H9 (cell line): Measurements from ENCODE around the gene IGF2BP2. TPM values are rescaled to one million over a fixed set of nuclear protein-coding genes. Genes with fewer than 3 reads are reported as not detected.
A peak's percentile ranks its signal among the peaks of the same experiment; 100 is the strongest.

Experiments
- DNase-seq: peaks from one replicate; pipeline ENCODE4 v3.0.0-alpha.2; 2017
- H2AFZ ChIP-seq: one replicate; pipeline ENCODE4 v1.6.1; 2013; ENCODE audit warnings: mild to moderate bottlenecking, low read length, control low read depth, moderate library complexity
- H2AK5ac ChIP-seq: 2 replicates; pipeline ENCODE4 v1.6.1; 2013; ENCODE audit warnings: low read length, control low read depth, mixed read lengths; ENCODE audit not compliant: insufficient read length
- H2BK120ac ChIP-seq: one replicate; pipeline ENCODE4 v1.6.1; 2013; ENCODE audit warnings: low read depth, mild to moderate bottlenecking, low read length, control low read depth, inconsistent platforms; ENCODE audit not compliant: poor library complexity, severe bottlenecking
- H2BK12ac ChIP-seq: 2 replicates; pipeline ENCODE4 v1.6.1; 2013; ENCODE audit warnings: low read length, control low read depth, mixed read lengths, low read depth; ENCODE audit not compliant: insufficient read length
- H2BK15ac ChIP-seq: 2 replicates; pipeline ENCODE4 v1.6.1; 2013; ENCODE audit warnings: low read depth, low read length, control low read depth
- H2BK20ac ChIP-seq: one replicate; pipeline ENCODE4 v1.6.1; 2013; ENCODE audit warnings: low read depth, mild to moderate bottlenecking, low read length, control low read depth, inconsistent platforms; ENCODE audit not compliant: poor library complexity, severe bottlenecking
- H2BK5ac ChIP-seq: 2 replicates; pipeline ENCODE4 v1.6.1; 2013; ENCODE audit warnings: low read length, control low read depth, mixed read lengths; ENCODE audit not compliant: insufficient read length
- H3K14ac ChIP-seq: 2 replicates; pipeline ENCODE4 v1.6.1; 2013; ENCODE audit warnings: low read length, control low read depth; ENCODE audit not compliant: insufficient read depth
- H3K18ac ChIP-seq: 2 replicates; pipeline ENCODE4 v1.6.1; 2013; ENCODE audit warnings: low read depth, mild to moderate bottlenecking, mixed read lengths, low read length, control low read depth; ENCODE audit not compliant: insufficient read length
- H3K23ac ChIP-seq: 2 replicates; pipeline ENCODE4 v1.6.1; 2013; ENCODE audit warnings: low read length, control low read depth, mixed read lengths, low read depth; ENCODE audit not compliant: insufficient read length
- H3K23me2 ChIP-seq: 2 replicates; pipeline ENCODE4 v1.6.1; 2013; ENCODE audit warnings: low read depth, mild to moderate bottlenecking, mixed read lengths, low read length, control low read depth; ENCODE audit not compliant: insufficient read length, poor library complexity, severe bottlenecking
- H3K27ac ChIP-seq: 2 replicates; pipeline ENCODE4 v1.5.1; 2013; ENCODE audit warnings: low read length, control low read depth, mixed read lengths, low read depth; ENCODE audit not compliant: insufficient read length
- H3K27me3 ChIP-seq: 2 replicates; pipeline ENCODE4 v1.6.1; 2013; ENCODE audit warnings: low read length, control low read depth, inconsistent platforms; ENCODE audit not compliant: insufficient read depth
- H3K4ac ChIP-seq: 2 replicates; pipeline ENCODE4 v1.6.1; 2013; ENCODE audit warnings: low read depth, mild to moderate bottlenecking, control low read depth, inconsistent platforms, low read length, moderate library complexity
- H3K4me1 ChIP-seq: 2 replicates; pipeline ENCODE4 v1.6.1; 2013; ENCODE audit warnings: low read length, control low read depth, inconsistent platforms; ENCODE audit not compliant: insufficient read depth
- H3K4me2 ChIP-seq: 2 replicates; pipeline ENCODE4 v1.6.1; 2013; ENCODE audit warnings: low read length, control low read depth, mixed read lengths; ENCODE audit not compliant: insufficient read length, insufficient read depth
- H3K56ac ChIP-seq: 2 replicates; pipeline ENCODE4 v1.6.1; 2013; ENCODE audit warnings: low read depth, mild to moderate bottlenecking, mixed read lengths, low read length, control low read depth; ENCODE audit not compliant: insufficient read length
- H3K79me1 ChIP-seq: 2 replicates; pipeline ENCODE4 v1.6.1; 2013; ENCODE audit warnings: low read depth, mild to moderate bottlenecking, moderate library complexity, low read length, control low read depth, inconsistent platforms; ENCODE audit not compliant: insufficient read depth, poor library complexity, severe bottlenecking
- H3K79me2 ChIP-seq: 2 replicates; pipeline ENCODE4 v1.6.1; 2013; ENCODE audit warnings: low read length, control low read depth, inconsistent platforms; ENCODE audit not compliant: insufficient read depth
- H3K9ac ChIP-seq: 2 replicates; pipeline ENCODE4 v1.6.1; 2013; ENCODE audit warnings: low read length, control low read depth, mixed read lengths; ENCODE audit not compliant: insufficient read length; ENCODE audit errors: extremely low read depth
- H3K9me3 ChIP-seq: one replicate; pipeline ENCODE4 v1.6.1; 2013; ENCODE audit warnings: low read depth, low read length, inconsistent platforms; ENCODE audit not compliant: control insufficient read depth
- H3T11ph ChIP-seq: one replicate; pipeline ENCODE4 v1.6.1; 2013; ENCODE audit warnings: mild to moderate bottlenecking, low read length, control low read depth, inconsistent platforms
- H4K20me1 ChIP-seq: one replicate; pipeline ENCODE4 v1.6.1; 2013; ENCODE audit not compliant: control insufficient read depth, insufficient read length, insufficient read depth
- H4K5ac ChIP-seq: 2 replicates; pipeline ENCODE4 v1.6.1; 2013; ENCODE audit warnings: low read depth, mild to moderate bottlenecking, mixed read lengths, low read length, control low read depth; ENCODE audit not compliant: insufficient read length
- H4K8ac ChIP-seq: replicated peaks from 2 replicates; pipeline ENCODE4 v1.6.1; 2013; ENCODE audit warnings: low read length, control low read depth, mixed read lengths, low read depth; ENCODE audit not compliant: insufficient read length
- H4K91ac ChIP-seq: 2 replicates; pipeline ENCODE4 v1.6.1; 2013; ENCODE audit warnings: low read depth, mild to moderate bottlenecking, moderate library complexity, mixed read lengths, low read length, control low read depth; ENCODE audit not compliant: insufficient read length
- H3K27ac Mint-ChIP-seq, 3 experiments: 2 replicates in 2 of 3; 3 replicates in 1 of 3; pipeline ENCODE4 v1.8.0; 2020 to 2021; ENCODE audit warnings: mixed read lengths in 3 of 3, mild to moderate bottlenecking in 1 of 3, moderate library complexity in 1 of 3
- H3K27me3 Mint-ChIP-seq: 2 replicates; pipeline ENCODE4 v1.8.0; 2021; ENCODE audit warnings: low read depth, mild to moderate bottlenecking, moderate library complexity, mixed read lengths
- H3K36me3 Mint-ChIP-seq, 3 experiments: 2 replicates in 2 of 3; 3 replicates in 1 of 3; pipeline ENCODE4 v1.8.0; 2020 to 2021; ENCODE audit warnings: low read depth in 3 of 3, mixed read lengths in 3 of 3; ENCODE audit not compliant: insufficient read depth in 1 of 3
- H3K4me1 Mint-ChIP-seq, 2 experiments: 2 replicates each; pipeline ENCODE4 v1.8.0; 2020; ENCODE audit warnings: mixed read lengths in 2 of 2
- H3K4me3 Mint-ChIP-seq, 2 experiments: 2 replicates in 1 of 2; 3 replicates in 1 of 2; pipeline ENCODE4 v1.8.0; 2020 to 2021; ENCODE audit warnings: mild to moderate bottlenecking in 2 of 2, mixed read lengths in 2 of 2, moderate library complexity in 1 of 2
- H3K9me3 Mint-ChIP-seq, 2 experiments: 2 replicates in 1 of 2; 3 replicates in 1 of 2; pipeline ENCODE4 v1.8.0; 2020; ENCODE audit warnings: mild to moderate bottlenecking in 2 of 2, mixed read lengths in 2 of 2, moderate library complexity in 1 of 2
- CTCF ChIP-seq: fragments of 200-600 bp; sonication (generic); conservative IDR thresholded peaks from 3 replicates; pipeline ENCODE4 v1.8.0; 2021; ENCODE audit warnings: antibody characterized with exemption, mild to moderate bottlenecking
- WGBS: extraction: QIAGEN DNeasy Blood & Tissue Kit; methylation state at CpG from one replicate; pipeline ENCODE4 v1.1.7; 2013; ENCODE audit warnings: missing lambda C conversion rate, low lambda C conversion rate, mixed read lengths; ENCODE audit not compliant: insufficient read length; ENCODE audit errors: extremely low coverage; 5-methylcytosine and 5-hydroxymethylcytosine counted together
- total RNA-seq: library from RNA; stranded (reverse); gene quantifications from 2 replicates; pipeline ENCODE4 v1.2.1, GENCODE V29; 2021

Gene IGF2BP2
- total RNA-seq, 1 experiment from 2014 or later = 130 TPM

GRCh38 chr3:185763347-185764005 lies 61.4 kb downstream of the IGF2BP2 start:
- H2AK5ac ChIP-seq = no peak overlapping the region
- no peak overlapping the region for H2BK20ac ChIP-seq
- no peaks in the 10 kb centered on the region for H3K23me2 ChIP-seq
- H3K4me3 Mint-ChIP-seq = no peak overlapping the region
- whole genome bisulfite sequencing = no CpG with 5 or more reads among the region's 4 CpGs
- no peak for DNase-seq
- no peaks in the 10 kb centered on the region for H4K20me1 ChIP-seq
- peak overlapping the region in 2 of 3 experiments; percentile 27 to 49; a peak in 2 of 7 replicates for H3K27ac Mint-ChIP-seq
- H3K4me1 Mint-ChIP-seq = peaks cover 58 to 74% of the 10 kb centered on the region in 2 experiments
- H3K79me1 ChIP-seq = peaks cover 14% of the 10 kb centered on the region
- H3K18ac ChIP-seq = no peak overlapping the region
- no peaks in the 10 kb centered on the region for H3K9me3 Mint-ChIP-seq
- peaks cover 5% of the 10 kb centered on the region; the same call in 1 of the 2 replicates for H3K4me1 ChIP-seq
- H3K56ac ChIP-seq = no peak overlapping the region
- no peak overlapping the region for H2BK15ac ChIP-seq
- H2BK12ac ChIP-seq = no peak overlapping the region
- no peak overlapping the region for H3K4ac ChIP-seq
- H3K14ac ChIP-seq = no peak overlapping the region
- no peak overlapping the region for H3T11ph ChIP-seq
- peaks cover 31% of the 10 kb centered on the region; the same call in 1 of the 2 replicates for H3K79me2 ChIP-seq
- no peak overlapping the region for H3K9ac ChIP-seq
- H2BK120ac ChIP-seq = no peak overlapping the region
- H2AFZ ChIP-seq = no peak overlapping the region
- TF ChIP-seq CTCF = no peak
- H3K9me3 ChIP-seq = no peaks in the 10 kb centered on the region
- H3K36me3 Mint-ChIP-seq = peaks cover 0 to under 1% (median 0%) of the 10 kb centered on the region in 3 experiments; a peak in 1 of 7 replicates
- no peak overlapping the region for H2BK5ac ChIP-seq
- H3K27me3 Mint-ChIP-seq = no peaks in the 10 kb centered on the region
- no peak overlapping the region for H3K27ac ChIP-seq
- H3K23ac ChIP-seq = no peak overlapping the region
- H4K91ac ChIP-seq = no peak overlapping the region
- no peak overlapping the region for H4K8ac ChIP-seq
- H4K5ac ChIP-seq = no peak overlapping the region
- H3K27me3 ChIP-seq = no peaks in the 10 kb centered on the region
- no peak overlapping the region for H3K4me2 ChIP-seq
